Right forelimb (tissue), 1 donor: ENCODE data around the gene ITGA11.

Experiments used
- DNase-seq: peaks from one replicate; pipeline ENCODE4 v3.0.0-alpha.2; 2018

ITGA11 gene

DNA sequence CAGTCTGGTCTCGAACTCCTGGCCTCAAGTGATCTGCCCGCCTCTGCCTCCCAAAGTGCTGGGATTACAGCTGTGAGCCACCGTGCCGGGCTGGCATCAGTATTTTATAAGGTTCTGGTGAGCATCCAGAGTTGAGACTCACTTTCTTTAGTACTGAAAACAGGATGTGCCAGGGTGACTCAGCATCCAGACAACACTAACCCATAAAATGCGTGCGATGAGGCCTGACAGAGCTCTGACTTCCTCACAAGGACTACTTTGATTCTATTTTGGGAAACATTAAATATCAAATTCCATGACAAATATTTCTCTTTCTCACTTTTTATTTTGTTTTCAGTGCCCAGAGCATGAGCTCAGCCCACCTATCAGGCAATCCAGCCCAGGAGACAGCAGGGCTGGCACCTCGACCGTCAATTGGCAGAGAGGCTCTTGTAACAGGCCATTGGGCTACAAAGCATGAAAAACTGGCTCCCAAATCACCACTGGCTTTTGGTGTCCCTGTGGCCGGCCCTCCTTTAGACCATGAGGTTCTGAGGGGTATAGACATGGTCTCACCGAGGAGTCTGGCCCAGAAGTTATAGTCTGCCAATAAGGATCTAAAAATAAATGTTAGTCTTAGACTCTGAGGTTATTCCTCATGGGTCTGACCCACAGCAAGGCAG is 79.4 kb downstream of the ITGA11 start:
- DNase-seq, result no peak

DNA sequence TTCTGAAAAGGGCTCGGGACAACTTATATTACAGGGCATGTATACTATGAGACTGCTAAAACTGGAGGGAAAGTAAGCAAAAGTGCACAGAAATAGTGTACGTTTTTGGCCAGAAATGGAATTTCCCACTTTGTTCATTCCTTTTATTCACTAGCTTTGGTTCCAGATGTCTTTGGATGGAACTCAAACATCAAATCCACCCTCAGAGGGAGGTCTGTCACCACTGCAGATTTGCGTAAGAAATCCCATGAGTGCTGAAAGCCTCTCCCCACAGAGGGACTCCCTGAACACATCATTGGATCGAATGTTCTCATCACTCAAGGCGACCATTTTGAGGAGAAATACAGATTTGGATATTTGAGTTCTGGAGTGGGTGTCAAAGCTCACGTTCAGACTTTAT is 82.8 kb downstream of the ITGA11 start:
- no peak for DNase-seq

GRCh38 chr15:68348606-68349005 is 83.4 kb downstream of the ITGA11 start:
- no peak for DNase-seq

- no peak for DNase-seq
These were observed 83.9 kb downstream of the ITGA11 start for GRCh38 chr15:68348081-68348480.

DNA sequence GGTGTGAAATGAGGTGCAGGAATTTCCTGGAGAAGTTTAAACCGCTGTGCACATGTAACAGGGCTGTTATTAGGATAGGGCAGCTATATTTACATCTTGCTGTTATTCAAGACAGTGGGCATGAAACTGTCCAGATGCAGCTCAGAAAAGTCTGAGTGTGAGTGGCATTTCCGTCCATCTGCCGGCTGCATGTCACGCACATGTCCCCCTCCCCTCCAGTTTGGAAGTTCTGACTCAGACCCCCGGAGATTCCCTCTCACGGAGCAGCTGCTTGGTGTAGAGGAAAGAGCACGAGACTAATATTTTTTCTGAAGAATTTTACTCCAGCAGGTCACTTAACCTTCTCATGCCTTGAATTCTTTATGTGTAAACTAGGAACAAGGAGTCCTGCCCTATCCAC is 84.6 kb downstream of the ITGA11 start:
- no peak for DNase-seq

- DNase-seq, result no peak
These were observed 85.0 kb downstream of the ITGA11 start for GRCh38 chr15:68346979-68347378.

DNA sequence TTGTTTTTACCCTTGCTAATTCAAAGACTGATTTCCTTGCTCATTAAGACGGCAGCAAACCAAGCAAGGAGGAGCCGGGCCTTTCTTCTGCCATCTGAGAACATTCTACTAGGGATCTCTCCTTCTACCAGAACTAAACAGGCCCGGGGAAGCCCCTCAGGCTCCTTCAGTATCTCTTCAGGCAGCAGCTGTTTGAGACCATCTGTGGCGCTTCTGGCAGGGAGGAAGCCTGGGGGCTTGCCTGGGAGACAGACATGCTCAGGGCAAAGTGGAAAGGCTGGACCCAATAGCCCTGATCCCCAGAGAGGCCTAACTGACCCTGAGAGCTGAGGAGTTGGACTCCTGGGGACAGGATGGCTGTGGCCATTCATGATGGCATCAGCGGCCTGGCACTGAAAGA is 86.5 kb downstream of the ITGA11 start:
- no peak for DNase-seq

DNA sequence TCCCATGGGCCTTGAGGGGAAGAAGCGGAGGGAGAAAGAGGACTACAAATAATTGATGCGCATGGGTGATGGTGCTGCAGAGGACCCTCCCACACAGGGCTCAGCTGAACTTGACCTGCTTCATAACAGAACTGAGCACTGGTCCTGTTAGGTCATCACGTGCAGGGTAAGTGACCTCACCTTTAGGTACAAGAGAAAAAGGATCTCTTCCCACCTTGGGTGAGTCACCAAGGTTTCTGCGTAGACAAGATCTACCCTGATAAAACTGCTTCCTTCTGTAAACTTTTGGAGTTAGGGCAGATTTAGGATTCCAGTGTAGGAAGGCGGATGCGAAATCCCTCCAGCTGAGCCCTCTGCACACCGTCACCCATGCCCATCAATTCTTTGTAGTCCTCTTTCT is 87.4 kb downstream of the ITGA11 start:
- DNase-seq, result no peak

DNA sequence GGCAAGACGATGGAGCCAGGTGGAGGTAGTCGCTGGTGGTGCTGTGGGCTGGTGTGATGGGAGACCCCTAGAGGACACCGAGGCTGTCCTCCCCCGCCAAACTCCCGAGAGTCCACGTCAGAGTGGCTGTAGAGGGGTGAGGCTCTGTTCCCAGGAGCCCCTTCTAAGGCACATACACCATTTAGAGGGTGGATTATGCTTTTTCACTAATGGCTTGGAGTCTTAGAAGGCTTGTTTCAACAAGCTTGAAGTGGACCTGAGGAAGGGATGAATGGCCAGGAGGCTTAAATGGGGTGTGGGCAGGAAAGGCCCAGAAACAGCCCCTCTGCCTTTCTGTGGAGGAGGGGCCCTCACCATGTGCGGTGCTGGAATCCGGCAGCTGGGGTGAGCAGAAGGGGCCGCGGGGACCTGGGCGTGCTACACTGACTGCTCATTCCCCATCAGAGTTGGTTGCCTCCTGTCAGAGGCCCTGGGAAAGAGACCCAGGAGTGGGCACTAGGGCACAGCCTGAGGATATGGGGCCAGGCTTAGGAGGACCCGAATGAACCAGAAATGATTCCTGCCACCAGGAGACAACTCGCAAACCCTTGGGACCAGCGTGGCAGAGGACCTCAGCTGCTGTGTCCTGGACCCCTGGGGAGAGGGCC is 88.3 kb downstream of the ITGA11 start:
- no peak for DNase-seq

DNA sequence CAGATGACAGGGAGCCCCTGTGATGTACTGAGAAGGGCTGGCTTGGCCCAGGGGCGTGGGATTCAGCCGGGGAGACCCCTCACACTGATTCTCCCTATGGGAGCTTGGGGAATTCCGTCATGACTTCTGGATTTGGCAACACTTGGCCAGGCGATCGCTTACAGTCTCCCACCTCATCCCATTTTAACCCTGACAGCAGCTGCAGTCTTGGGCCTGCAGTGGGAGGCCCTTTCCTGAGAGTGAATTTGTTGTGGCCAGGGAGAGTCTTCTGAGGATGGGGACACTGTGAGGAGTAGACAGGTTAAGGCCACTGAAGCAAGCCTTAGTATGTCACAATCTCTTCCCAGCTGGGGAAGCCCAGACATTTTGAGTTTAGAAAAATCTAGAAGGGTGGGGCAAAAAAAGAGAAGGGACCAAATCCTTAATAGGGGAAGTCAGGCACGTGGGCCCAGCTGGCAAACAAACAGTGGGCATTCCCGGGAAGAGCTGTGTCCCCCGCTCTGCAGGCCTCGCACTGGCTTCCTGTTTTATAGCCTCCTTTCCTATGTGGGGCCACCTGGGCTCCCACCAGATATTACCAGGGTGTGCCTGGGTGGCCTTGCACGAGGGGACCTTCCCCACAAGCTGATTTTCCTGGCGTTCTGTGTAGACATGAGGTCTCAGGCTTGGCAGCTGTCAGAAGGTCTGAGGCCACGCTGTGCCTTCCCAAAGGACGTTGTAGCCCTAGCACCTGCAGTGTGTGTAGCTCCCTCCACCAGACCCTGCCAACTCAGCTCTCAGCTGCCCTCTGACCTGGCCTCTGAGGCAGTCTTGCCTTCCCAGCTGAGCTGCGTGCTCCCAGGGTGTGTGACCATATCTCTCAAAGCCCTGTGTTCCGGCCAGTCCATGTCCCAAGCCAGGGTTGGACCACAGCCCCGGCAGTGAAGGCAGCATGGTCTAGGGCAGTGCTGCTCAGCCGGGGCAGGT is 89.9 kb downstream of the ITGA11 start:
- no peak for DNase-seq

GRCh38 chr15:68340726-68341671 is 91.0 kb downstream of the ITGA11 start:
- no peak for DNase-seq

DNA sequence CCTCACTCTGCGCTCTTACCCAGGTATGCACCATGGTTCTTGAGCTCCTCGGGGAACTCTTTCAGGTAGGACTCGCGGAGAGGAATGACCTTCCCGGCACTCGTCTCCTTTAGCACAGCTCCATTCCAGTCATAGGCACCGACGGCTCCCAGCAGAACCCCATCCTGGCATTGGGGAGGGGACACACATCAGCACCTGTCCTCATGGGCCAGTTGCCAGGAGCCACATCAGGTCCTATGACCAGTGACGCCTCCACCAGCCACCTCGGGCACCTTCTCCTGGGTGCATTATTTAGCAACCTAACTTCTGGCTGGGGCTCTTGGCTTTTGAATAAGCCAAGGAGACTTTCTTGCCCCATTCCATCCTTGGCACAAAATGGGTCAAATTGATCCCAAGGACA is 92.5 kb downstream of the ITGA11 start:
- DNase-seq, result no peak

DNA sequence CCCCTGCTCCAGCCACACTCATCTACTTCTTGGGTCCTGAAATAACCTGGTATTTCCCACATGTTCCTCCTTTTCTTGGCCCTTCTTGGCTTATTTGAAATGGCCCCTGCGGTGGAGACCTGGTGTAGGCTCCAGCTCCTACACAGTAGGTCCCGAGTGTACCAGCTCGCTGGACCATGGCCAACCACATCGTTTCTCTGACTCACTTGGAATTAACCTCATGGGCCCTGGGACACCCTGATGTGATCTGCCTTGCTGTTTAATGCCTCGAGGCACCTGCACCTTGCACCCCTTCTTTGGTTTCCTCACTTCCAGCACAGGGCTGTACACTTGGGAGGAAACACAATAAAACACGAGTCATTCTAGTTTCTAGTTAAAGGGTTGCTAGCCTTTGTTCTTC is 94.1 kb downstream of the ITGA11 start:
- DNase-seq, result no peak

DNA sequence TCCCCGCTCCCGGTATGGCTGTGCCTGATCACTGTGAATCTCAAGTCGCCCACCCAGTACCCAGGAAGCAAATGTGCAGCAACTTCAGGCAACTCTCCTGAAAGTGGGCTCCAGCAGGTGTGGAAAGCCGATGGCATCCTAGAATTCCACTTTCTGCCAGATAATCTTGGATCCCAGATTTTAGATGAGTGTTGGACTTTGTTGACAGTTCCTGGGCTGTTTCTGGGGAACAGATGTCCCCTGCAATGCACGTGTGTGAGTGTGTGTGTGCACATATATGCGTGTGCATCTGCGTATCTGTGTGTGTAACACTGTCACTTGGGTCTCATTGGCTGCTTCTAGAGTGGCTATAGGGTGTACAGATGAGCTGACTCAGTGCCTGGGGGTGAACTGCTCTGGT is 95.4 kb downstream of the ITGA11 start:
- DNase-seq, result no peak

DNA sequence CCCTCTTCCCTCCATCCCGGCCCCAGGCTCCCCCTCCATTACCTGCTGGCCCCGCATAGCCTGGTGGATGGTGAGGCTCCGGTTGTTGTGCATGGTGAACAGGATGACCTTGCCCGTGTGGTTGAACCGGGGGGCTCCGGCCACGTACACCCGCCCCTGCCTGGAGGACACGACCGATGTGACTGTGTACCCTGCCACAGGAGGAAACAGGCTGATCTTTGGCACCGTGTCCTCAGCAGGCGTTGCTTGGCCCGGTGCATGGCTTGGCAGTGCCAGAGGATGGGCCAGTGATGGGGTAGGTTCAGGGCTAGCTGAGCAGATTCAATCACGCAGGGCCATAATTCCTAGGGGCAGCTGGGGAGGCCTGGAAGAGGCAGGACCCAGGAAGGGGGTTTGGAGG is 96.3 kb downstream of the ITGA11 start:
- no peak for DNase-seq

DNA sequence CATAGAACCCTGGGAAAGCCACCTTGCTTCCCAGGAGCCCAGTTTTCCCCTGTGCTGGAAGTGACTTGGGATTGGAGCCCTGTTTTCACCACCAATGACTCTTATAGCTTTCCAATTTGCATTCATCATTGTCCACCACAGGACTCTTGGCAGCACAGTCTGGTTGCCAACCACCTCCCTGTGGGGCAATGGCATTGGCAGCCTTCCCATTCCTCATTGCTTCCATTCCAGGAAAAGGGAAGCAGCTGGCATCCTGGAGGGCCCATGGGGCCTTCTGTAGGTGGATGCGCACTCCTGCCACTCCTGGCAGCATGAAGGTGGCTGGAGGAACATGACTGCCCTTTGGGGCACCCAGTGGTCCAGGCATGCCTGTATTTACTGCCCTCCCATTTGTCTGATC is 96.7 kb downstream of the ITGA11 start:
- no peak for DNase-seq

DNA sequence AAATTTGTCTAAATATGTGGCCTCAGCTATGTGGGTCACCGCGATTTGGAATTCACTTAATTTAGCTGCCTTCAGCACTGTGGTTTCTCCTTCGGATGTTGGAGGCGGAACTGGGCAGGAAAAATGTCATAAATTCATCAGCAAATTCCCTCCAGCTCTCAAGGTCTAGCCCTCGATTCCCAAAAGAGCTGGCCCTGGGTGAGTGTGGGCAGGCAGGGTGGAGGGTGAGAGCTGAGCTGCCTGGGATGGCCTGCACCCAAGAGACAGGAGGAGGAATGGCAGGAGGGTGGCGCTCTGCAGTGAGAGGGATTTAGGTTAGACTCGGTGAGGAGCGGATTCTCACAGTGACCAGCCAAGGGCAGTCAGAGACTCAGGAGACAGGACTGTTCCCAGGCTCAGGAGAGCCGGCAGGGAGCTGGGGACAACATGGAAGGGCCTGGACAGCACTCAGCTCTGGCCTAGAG is 97.3 kb downstream of the ITGA11 start:
- no peak for DNase-seq

GRCh38 chr15:68333775-68334470 is 98.0 kb downstream of the ITGA11 start:
- DNase-seq, result no peak

DNA sequence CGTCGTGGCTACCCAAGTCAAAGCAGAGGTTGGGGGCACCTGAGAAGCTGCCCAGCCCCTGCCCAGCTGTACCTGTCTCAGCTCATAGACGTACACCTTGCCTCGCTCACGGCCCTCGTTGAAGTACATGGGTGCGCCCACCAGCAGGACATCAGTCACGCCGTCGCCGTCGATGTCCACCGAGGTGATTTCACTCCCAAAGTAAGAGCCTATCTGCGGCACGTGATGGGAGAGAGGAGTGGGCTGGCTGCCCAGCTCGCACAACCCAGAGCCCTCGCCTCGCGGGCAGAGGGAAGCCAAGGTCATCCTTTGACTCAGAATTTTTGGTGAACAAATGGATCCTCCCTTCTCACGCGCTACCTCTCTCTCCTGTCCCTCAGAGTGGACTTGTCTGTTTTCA is 99.7 kb downstream of the ITGA11 start:
- DNase-seq, result no peak

DNA sequence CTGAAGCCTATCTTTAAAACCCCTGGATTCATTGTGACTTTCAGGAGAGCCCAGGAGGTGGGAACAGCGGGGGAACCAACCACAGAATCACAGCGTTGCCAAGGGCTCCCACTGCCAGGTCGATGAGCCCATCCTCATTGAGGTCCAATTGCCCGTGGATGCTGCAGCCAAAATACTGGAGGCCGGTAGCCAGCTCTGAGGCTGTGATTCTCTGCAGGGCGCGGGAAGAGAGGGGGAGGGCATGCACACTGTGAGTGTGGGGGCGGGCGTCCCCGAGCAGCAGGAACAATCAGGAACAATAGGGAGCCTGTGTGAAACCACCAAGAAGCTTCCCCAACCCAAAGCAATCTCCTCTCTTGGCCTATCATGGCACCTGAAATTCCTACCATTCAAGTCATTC is 101.1 kb downstream of the ITGA11 start:
- DNase-seq, result no peak

GRCh38 chr15:68330416-68330815 is 101.5 kb downstream of the ITGA11 start:
- DNase-seq, result no peak

DNA sequence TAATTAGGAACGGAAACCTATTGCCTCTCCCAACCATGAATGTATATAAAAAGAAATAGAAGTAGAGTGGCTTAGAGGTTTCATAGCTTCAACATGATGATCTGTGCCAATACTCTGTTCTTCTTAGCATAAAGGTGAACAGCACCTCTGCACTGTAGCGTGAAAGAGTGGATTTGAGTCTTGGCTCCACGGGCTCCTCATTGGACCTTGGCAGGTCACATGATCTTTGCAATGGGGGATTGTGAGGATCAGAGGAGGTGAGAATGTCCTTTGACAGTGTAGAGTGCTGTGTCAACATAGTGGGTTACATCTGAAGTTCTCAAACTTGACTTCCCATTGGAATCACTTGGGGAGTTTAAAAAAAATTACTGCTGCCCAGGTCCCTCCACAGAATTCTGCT is 103.0 kb downstream of the ITGA11 start:
- no peak for DNase-seq
